Mucosa of descending colon (tissue), 3 donors: ENCODE measurements around the gene KRTAP2-1. TPM values are rescaled to one million over a fixed set of nuclear protein-coding genes. Genes with fewer than 3 reads are reported as not detected.
"Not testable (repeated sequence)": the region's sequence is repeated elsewhere in the genome, so short reads cannot be mapped to it uniquely, and the experiment has no call there.

ENCODE experiments used
- ATAC-seq: fragments of 200-7000 bp; cut with Tn5 transposase; one replicate; pipeline ENCODE4 v1.9.1; 2020; ENCODE audit warnings: mild to moderate bottlenecking, moderate library complexity
- DNase-seq, 3 donors: peaks; one replicate each; pipeline ENCODE4 v3.0.0-alpha.2; 2020
- H3K36me3 ChIP-seq: fragments of 200-600 bp; one replicate; pipeline ENCODE4 v1.8.0; 2021; ENCODE audit warnings: low read depth, mild to moderate bottlenecking
- H3K4me1 ChIP-seq: fragments of 200-600 bp; one replicate; pipeline ENCODE4 v1.8.0; 2021; ENCODE audit warnings: low read depth, mild to moderate bottlenecking
- H3K4me3 ChIP-seq: fragments of 200-600 bp; one replicate; pipeline ENCODE4 v1.8.0; 2021; ENCODE audit warnings: mild to moderate bottlenecking
- H3K9me3 ChIP-seq: fragments of 200-600 bp; one replicate; pipeline ENCODE4 v1.8.0; 2021; ENCODE audit warnings: mild to moderate bottlenecking
- CTCF ChIP-seq: fragments of 200-600 bp; IDR thresholded peaks from one replicate; pipeline ENCODE4 v1.8.0; 2022; ENCODE audit warnings: antibody characterized with exemption, mild to moderate bottlenecking
- intact Hi-C, 2 donors: fragments of 100-400 bp; cut with DNase I in 1 of 2; cut with micrococcal nuclease in 1 of 2; formaldehyde crosslinking; loops; one replicate each; pipeline versions ENCODE4 v1.11.0 to v1.11.1; 2022; cut with DNase I, micrococcal nuclease
- total RNA-seq, 3 donors: library from RNA; stranded (reverse); fragmentation: NEBNext Ultra II Directional in 2 of 3; extraction: Animal tissue kit (Norgen Biotek cat#: 25700) in 2 of 3; gene quantifications; one replicate each; pipeline versions ENCODE4 v1.2.1 to v1.2.4, GENCODE V29; 2021 to 2023
- donor health status: DM: no; HTN: no; CAD: no; lungs with moderate emphysema.
- donor health status: DM: no; HTN: no; CAD: no.
- donor health status: DM: no; HTN: yes; CAD: no.

KRTAP2-1 gene
- total RNA-seq, 3 donors from 2014 or later, result not detected

- Histone ChIP-seq H3K36me3 (no peaks in the 10 kb centered on the region), H3K4me1 (no peaks in the 10 kb centered on the region), H3K9me3 (no peaks in the 10 kb centered on the region), H3K4me3 (no peak overlapping the region)
- DNase-seq (no peak), ATAC-seq (no peak)
- intact Hi-C loops, result no loop called here
- no peak for TF ChIP-seq CTCF
Measured at GRCh38 chr17:41042953-41043352, 4.2 kb downstream of the KRTAP2-1 start.

- ATAC-seq, intact Hi-C loops, H3K4me3 ChIP-seq, H3K9me3 ChIP-seq, H3K36me3 ChIP-seq, H3K4me1 ChIP-seq, DNase-seq: not testable (repeated sequence)
Measured at GRCh38 chr17:41040783-41041571, 6.1 kb downstream of the KRTAP2-1 start, which contains the start of gene KRTAP1-1. Gene KRTAP1-1 (minus strand): TSS chr17:41041450. CDS start chr17:41041397, 53 bp downstream.

- no peaks in the 10 kb centered on the region for H3K9me3 ChIP-seq
- no peak for DNase-seq
- H3K4me3 ChIP-seq, result no peak overlapping the region
- TF ChIP-seq CTCF, result no peak
- intact Hi-C loops, result no loop called here
- no peaks in the 10 kb centered on the region for H3K4me1 ChIP-seq
- no peaks in the 10 kb centered on the region for H3K36me3 ChIP-seq
- ATAC-seq, result no peak
Measured at GRCh38 chr17:41037853-41038350, 9.2 kb downstream of the KRTAP2-1 start.

GRCh38 chr17:41034346-41034935, 12.7 kb downstream of the KRTAP2-1 start, which contains the start of gene KRTAP1-3:
Gene KRTAP1-3 (minus strand): TSS chr17:41034874. CDS start chr17:41034821, 53 bp downstream.
- H3K9me3 ChIP-seq, H3K4me1 ChIP-seq, DNase-seq, intact Hi-C loops, H3K4me3 ChIP-seq, H3K36me3 ChIP-seq, ATAC-seq: not testable (repeated sequence)

GRCh38 chr17:41029633-41030245, 17.4 kb downstream of the KRTAP2-1 start, which contains the start of gene KRTAP1-4:
Gene KRTAP1-4 (minus strand): TSS chr17:41030195. CDS start chr17:41030078, 117 bp downstream.
- no peaks in the 10 kb centered on the region for H3K9me3 ChIP-seq
- ATAC-seq (no peak), DNase-seq (no peak)
- H3K4me1 ChIP-seq, result no peaks in the 10 kb centered on the region
- H3K4me3 ChIP-seq, result no peak within 1 kb of the TSS
- intact Hi-C loops, result no loop called here
- H3K36me3 ChIP-seq, result no peaks in the 10 kb centered on the region
- TF ChIP-seq CTCF, result no peak

GRCh38 chr17:41026715-41027471, 20.2 kb downstream of the KRTAP2-1 start, which contains the start of gene KRTAP1-5:
Gene KRTAP1-5 (minus strand): TSS chr17:41027208. CDS start chr17:41027155, 53 bp downstream.
- no peak for DNase-seq
- intact Hi-C loops, result no loop called here
- Histone ChIP-seq H3K4me3 (no peak within 1 kb of the TSS), H3K9me3 (no peaks in the 10 kb centered on the region), H3K4me1 (no peaks in the 10 kb centered on the region), H3K36me3 (no peaks in the 10 kb centered on the region)
- no peak for ATAC-seq
- TF ChIP-seq CTCF, result no peak
